IMR-90 (cell line): ENCODE measurements around the gene PRR33. TPM values are rescaled to one million over a fixed set of nuclear protein-coding genes. Genes with fewer than 3 reads are reported as not detected.

ENCODE experiments used
- ATAC-seq: fragments of 200-7000 bp; cut with Tn5 transposase; 2 replicates; pipeline ENCODE4 v1.9.1; 2020; ENCODE audit warnings: low read depth, mild to moderate bottlenecking, moderate library complexity
- BruUV-seq: library from RNA; stranded (reverse); fragments of 400-500 nt; replicated peaks from 2 replicates; lab custom pipeline; 2021; lab: Mats Ljungman, UMichigan
- CTCF ChIA-PET: fragments of 300-600 bp; formaldehyde crosslinking; extraction: SDS; loops from one replicate; lab custom pipeline; 2021; ENCODE audit warnings: antibody characterized with exemption; lab: Yijun Ruan, JAX
- POLR2A ChIA-PET: fragments of 300-600 bp; sonication (Branson Sonifier 250); formaldehyde crosslinking; loops from one replicate; lab custom pipeline; 2022; ENCODE audit warnings: antibody characterized with exemption; ENCODE audit not compliant: unreplicated experiment; lab: Charles Lee
- DNase-seq: peaks from one replicate; pipeline ENCODE4 v3.0.0; 2013
- H2AFZ ChIP-seq: replicated peaks from 2 replicates; pipeline ENCODE3; 2013; ENCODE audit warnings: low read length, mild to moderate bottlenecking; ENCODE audit not compliant: poor library complexity
- H2AK5ac ChIP-seq: 2 replicates; pipeline ENCODE4 v1.6.1; 2013; ENCODE audit warnings: low read depth, low read length, inconsistent platforms
- H2AK9ac ChIP-seq: replicated peaks from 2 replicates; pipeline ENCODE3; 2013; ENCODE audit warnings: mild to moderate bottlenecking, low read depth, low read length, moderate library complexity; ENCODE audit not compliant: poor library complexity
- H2BK120ac ChIP-seq: 2 replicates; pipeline ENCODE4 v1.6.1; 2013; ENCODE audit warnings: low read depth, low read length, inconsistent platforms
- H2BK15ac ChIP-seq: 3 replicates; pipeline ENCODE4 v1.6.1; 2013; ENCODE audit warnings: low read depth, low read length, inconsistent platforms
- H2BK20ac ChIP-seq: 2 replicates; pipeline ENCODE4 v1.6.1; 2013; ENCODE audit warnings: low read depth, mild to moderate bottlenecking, inconsistent platforms, low read length, moderate library complexity
- H2BK5ac ChIP-seq: 2 replicates; pipeline ENCODE4 v1.6.1; 2013; ENCODE audit warnings: mild to moderate bottlenecking, low read depth, low read length, inconsistent platforms; ENCODE audit not compliant: poor library complexity, severe bottlenecking
- H3K14ac ChIP-seq: replicated peaks from 2 replicates; pipeline ENCODE4 v1.6.1; 2013; ENCODE audit warnings: low read depth, low read length, inconsistent platforms
- H3K18ac ChIP-seq: 2 replicates; pipeline ENCODE4 v1.6.1; 2013; ENCODE audit warnings: low read depth, low read length, control low read depth
- H3K23ac ChIP-seq: 2 replicates; pipeline ENCODE4 v1.6.1; 2013; ENCODE audit warnings: low read depth, low read length, inconsistent platforms
- H3K27ac ChIP-seq: 2 replicates; pipeline ENCODE4 v1.5.1; 2013; ENCODE audit warnings: mild to moderate bottlenecking, control low read depth, low read length; ENCODE audit not compliant: insufficient read depth
- H3K27me3 ChIP-seq: 2 replicates; pipeline ENCODE4 v1.6.1; 2013; ENCODE audit warnings: low read length; ENCODE audit not compliant: control insufficient read depth, insufficient read depth
- H3K36me3 ChIP-seq: 2 replicates; pipeline ENCODE4 v1.6.1; 2013; ENCODE audit warnings: low read length, mixed read lengths; ENCODE audit not compliant: control insufficient read depth, insufficient read depth
- H3K4ac ChIP-seq: 2 replicates; pipeline ENCODE4 v1.6.1; 2013; ENCODE audit warnings: low read depth, low read length, inconsistent platforms
- H3K4me1 ChIP-seq: 2 replicates; pipeline ENCODE4 v1.6.1; 2013; ENCODE audit warnings: low read length, mixed read lengths; ENCODE audit not compliant: control insufficient read depth, insufficient read depth
- H3K4me2 ChIP-seq: 2 replicates; pipeline ENCODE4 v1.6.1; 2013; ENCODE audit warnings: low read depth, mild to moderate bottlenecking, control low read depth, low read length, moderate library complexity
- H3K4me3 ChIP-seq: 2 replicates; pipeline ENCODE4 v1.5.1; 2013; ENCODE audit warnings: low read depth, mild to moderate bottlenecking, control low read depth, low read length, moderate library complexity; ENCODE audit not compliant: insufficient read depth
- H3K56ac ChIP-seq: 2 replicates; pipeline ENCODE4 v1.6.1; 2013; ENCODE audit warnings: low read length, inconsistent platforms; ENCODE audit not compliant: insufficient read depth; ENCODE audit errors: extremely low read depth
- H3K79me1 ChIP-seq, 2 experiments: 2 replicates each; pipeline ENCODE4 v1.6.1; 2013; ENCODE audit warnings: low read length in 2 of 2, inconsistent platforms in 1 of 2, low read depth in 1 of 2
- H3K9ac ChIP-seq: 2 replicates; pipeline ENCODE4 v1.6.1; 2013; ENCODE audit warnings: low read depth, low read length, control low read depth
- H3K9me1 ChIP-seq: 2 replicates; pipeline ENCODE4 v1.6.1; 2013; ENCODE audit warnings: low read length, inconsistent platforms; ENCODE audit not compliant: insufficient read depth
- H3K9me3 ChIP-seq: 2 replicates; pipeline ENCODE4 v1.6.1; 2013; ENCODE audit warnings: low read length; ENCODE audit not compliant: control insufficient read depth, insufficient read depth
- H4K20me1 ChIP-seq: 2 replicates; pipeline ENCODE4 v1.6.1; 2013; ENCODE audit warnings: low read length, inconsistent platforms; ENCODE audit not compliant: insufficient read depth
- H4K5ac ChIP-seq: 2 replicates; pipeline ENCODE4 v1.6.1; 2013; ENCODE audit warnings: mild to moderate bottlenecking, low read depth, low read length, control low read depth
- H4K8ac ChIP-seq, 2 experiments: 2 replicates each; pipeline ENCODE4 v1.6.1; 2013; ENCODE audit warnings: low read depth in 2 of 2, low read length in 2 of 2, control low read depth in 1 of 2, inconsistent platforms in 1 of 2
- H4K91ac ChIP-seq: 2 replicates; pipeline ENCODE4 v1.6.1; 2013; ENCODE audit warnings: low read depth, low read length, inconsistent platforms; ENCODE audit not compliant: insufficient read depth
- BHLHE40 ChIP-seq: fragments of 150-350 bp; IDR thresholded peaks from 2 replicates; pipeline ENCODE4 v1.6.1; 2016; ENCODE audit warnings: mild to moderate bottlenecking, low read depth, low read length
- MAFK ChIP-seq: IDR thresholded peaks from 2 replicates; pipeline ENCODE4 v1.6.1; 2012; ENCODE audit warnings: low read depth, low read length, improper control_type of control experiment
- MXI1 ChIP-seq: IDR thresholded peaks from 2 replicates; pipeline ENCODE4 v1.6.1; 2012; ENCODE audit warnings: low read depth, mild to moderate bottlenecking, low read length, moderate library complexity, borderline replicate concordance
- NFE2L2 ChIP-seq: fragments of 150-350 bp; IDR thresholded peaks from 2 replicates; pipeline ENCODE4 v1.6.1; 2016; ENCODE audit warnings: low read depth, mild to moderate bottlenecking, low read length
- RFX5 ChIP-seq: IDR thresholded peaks from 2 replicates; pipeline ENCODE4 v1.8.0; 2012; ENCODE audit warnings: low read depth, mild to moderate bottlenecking, low read length, moderate library complexity
- WGBS, 2 experiments: methylation state at CpG; one replicate each; pipeline versions ENCODE4 v1.1.5 to v1.1.7; 2013; ENCODE audit warnings: missing lambda C conversion rate in 2 of 2; ENCODE audit not compliant: insufficient read length in 1 of 2; ENCODE audit errors: extremely low coverage in 2 of 2; 5-methylcytosine and 5-hydroxymethylcytosine counted together
- dilution Hi-C: fragments of 300-500 bp; cut with HindIII; formaldehyde crosslinking; loops from one replicate; pipeline ENCODE4 v1.14.3; 2018; ENCODE audit warnings: low sequenced_read_pairs; ENCODE audit not compliant: unreplicated experiment
- in situ Hi-C: fragments of 300-500 bp; cut with MboI; formaldehyde crosslinking; loops from 3 replicates; pipeline ENCODE4 v1.14.3; 2019; ENCODE audit warnings: low sequenced_read_pairs, inconsistent platforms, mixed read lengths
- intact Hi-C: fragments of 100-400 bp; cut with micrococcal nuclease; formaldehyde crosslinking; loops from 2 replicates; pipeline ENCODE4 v1.10.0; 2022
- polyA plus RNA-seq, 3 experiments: library from polyadenylated mRNA; depleted of rRNA; stranded (reverse); fragments of >200 nt; gene quantifications; 2 replicates each; pipeline ENCODE4 v1.2.3, GENCODE V29; 2012; ENCODE audit warnings: low replicate concordance in 1 of 3
- total RNA-seq: library from RNA; depleted of rRNA; stranded (reverse); fragments of >200 nt; gene quantifications from 2 replicates; pipeline ENCODE4 v1.2.3, GENCODE V29; 2012

Gene PRR33
- total and polyA plus RNA-seq, 2 of the 4 experiments (the other 2 are of a cell fraction): not detected

DNA sequence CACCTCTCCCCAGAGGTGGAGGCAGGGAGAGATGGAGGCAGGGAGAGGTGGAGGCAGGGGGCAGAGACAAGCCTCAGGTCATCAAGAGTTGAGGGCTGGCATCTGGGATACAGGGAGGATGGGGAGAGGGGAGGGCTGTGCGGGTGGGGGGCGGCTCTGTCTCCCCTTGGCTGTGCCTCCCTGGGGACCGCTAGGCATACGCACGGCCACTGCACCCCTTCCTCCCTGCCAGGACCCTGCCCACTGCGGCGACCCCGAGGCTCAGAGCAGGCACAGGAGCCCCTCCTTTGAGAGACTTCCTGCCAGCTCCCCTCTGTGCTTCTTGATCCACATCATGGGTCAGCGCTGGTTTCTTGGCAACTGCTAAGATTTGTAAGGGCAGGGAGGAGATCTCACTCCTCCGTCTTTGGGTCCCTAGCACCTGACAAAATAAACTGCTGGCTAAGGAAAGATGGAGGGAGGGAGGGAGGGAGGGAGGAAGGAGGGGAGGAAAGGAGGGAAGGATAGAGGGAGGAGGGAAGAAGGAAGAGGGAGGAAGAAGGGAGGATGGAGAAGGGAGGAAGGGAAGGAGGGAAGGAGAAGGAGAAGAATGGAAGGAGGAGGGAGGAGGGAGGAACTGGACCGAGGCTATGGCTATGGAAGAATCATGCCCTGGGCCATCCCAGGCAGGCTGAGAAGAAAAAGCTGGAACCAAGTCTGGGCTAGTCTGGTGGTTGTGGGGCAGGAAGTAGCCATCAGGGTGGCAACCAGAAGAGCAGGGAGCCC is 18.5 kb downstream of the PRR33 start (continued):
- no peak for TF ChIP-seq RFX5

DNA sequence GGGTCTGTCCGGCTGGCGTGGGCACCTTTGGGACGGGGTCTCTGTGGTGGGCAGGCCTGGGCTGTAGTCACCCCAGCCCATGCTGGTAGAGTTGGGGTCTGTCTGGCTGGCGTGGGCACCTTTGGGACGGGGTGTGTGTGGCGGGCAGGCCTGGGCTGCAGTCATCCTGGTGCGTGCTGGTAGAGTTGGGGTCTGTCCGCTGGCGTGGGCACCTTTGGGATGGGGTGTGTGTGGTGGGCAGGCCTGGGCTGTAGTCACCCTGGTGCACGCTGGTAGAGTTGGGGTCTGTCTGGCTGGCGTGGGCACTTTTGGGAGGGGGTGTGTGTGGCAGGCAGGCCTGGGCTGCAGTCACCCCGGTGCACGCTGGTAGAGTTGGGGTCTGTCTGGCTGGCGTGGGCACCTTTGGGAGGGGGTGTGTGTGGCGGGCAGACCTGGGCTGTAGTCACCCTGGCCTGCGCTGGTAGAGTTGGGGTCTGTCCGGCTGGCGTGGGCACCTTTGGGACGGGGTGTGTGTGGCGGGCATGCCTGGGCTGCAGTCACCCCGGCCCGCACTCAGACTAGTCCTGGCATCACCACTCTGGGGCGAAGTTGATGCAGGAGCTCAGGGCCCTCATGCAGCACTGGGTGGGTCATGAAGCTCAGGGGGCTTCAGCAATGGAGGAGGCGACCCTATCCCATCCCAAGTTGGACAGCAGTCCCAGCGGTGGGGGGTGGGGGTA is 19.3 kb downstream of the PRR33 start:
- Histone ChIP-seq H3K9ac (no peak overlapping the region), H3K4me3 (no peak overlapping the region), H3K79me1 (no peaks in the 10 kb centered on the region), H3K36me3 (no peaks in the 10 kb centered on the region), H3K9me3 (no peaks in the 10 kb centered on the region), H3K27ac (no peak overlapping the region), H3K14ac (no peak overlapping the region), H2AK5ac (no peak overlapping the region), H2BK15ac (no peak overlapping the region), H3K4me1 (peaks cover 3% of the 10 kb centered on the region; the same call in 1 of the 2 replicates), H2AFZ (no peak overlapping the region), H4K91ac (no peak overlapping the region), H3K4ac (no peak overlapping the region), H4K20me1 (no peaks in the 10 kb centered on the region), H3K27me3 (peaks cover 21% of the 10 kb centered on the region; the same call in 1 of the 2 replicates), H4K8ac (no peak overlapping the region), H3K4me2 (no peak overlapping the region), H2AK9ac (no peak overlapping the region), H3K56ac (no peak overlapping the region), H3K18ac (no peak overlapping the region), H3K9me1 (no peaks in the 10 kb centered on the region), H2BK20ac (no peak overlapping the region), H2BK5ac (no peak overlapping the region), H3K23ac (no peak overlapping the region), H4K5ac (no peak overlapping the region), H2BK120ac (no peak overlapping the region)
- intact Hi-C loops: no loop called here
- DNase-seq (no peak), ATAC-seq (no peak)
- WGBS, 2 experiments: 79% methylated on average over 11 of the region's 25 CpGs; no CpG with 5 or more reads in 1 of the 2 experiments
- in situ Hi-C loops: no loop called here
- TF ChIP-seq NFE2L2 (no peak), RFX5 (no peak), BHLHE40 (no peak), MXI1 (no peak), MAFK (no peak)
- POLR2A ChIA-PET: no interaction called here
- dilution Hi-C loops: no loop called here
- no TSS peak for BruUV-seq
- CTCF ChIA-PET: no interaction called here
